Spleen (tissue), 11 donors: ENCODE results near the gene ADAMTSL3. TPM values are rescaled to one million over a fixed set of nuclear protein-coding genes. Genes with fewer than 3 reads are reported as not detected.

ENCODE experiments used
- DNase-seq: peaks from one replicate; pipeline ENCODE4 v3.0.0-alpha.2; 2020
- H3K27ac ChIP-seq, 8 donors: fragments of 200-600 bp; sonication (generic) in 7 of 8; 1 replicate in 4 of 8; 2 replicates in 4 of 8; pipeline versions ENCODE4 v1.5.0 to v1.8.0; 2016 to 2021; ENCODE audit warnings: inconsistent platforms in 4 of 8, mild to moderate bottlenecking in 4 of 8, moderate library complexity in 1 of 8
- H3K27me3 ChIP-seq, 7 donors: fragments of 200-600 bp; sonication (generic) in 6 of 7; replicated peaks in 1 of 7; 1 replicate in 4 of 7; 2 replicates in 3 of 7; pipeline versions ENCODE4 v1.5.0 to v1.8.0; 2016 to 2021; ENCODE audit warnings: inconsistent platforms in 3 of 7, mild to moderate bottlenecking in 1 of 7
- H3K36me3 ChIP-seq, 6 donors: fragments of 200-600 bp; sonication (generic) in 5 of 6; 1 replicate in 4 of 6; 2 replicates in 2 of 6; pipeline versions ENCODE4 v1.5.0 to v1.8.0; 2016 to 2021; ENCODE audit warnings: inconsistent platforms in 2 of 6
- H3K4me1 ChIP-seq, 6 donors: fragments of 200-600 bp; sonication (generic) in 5 of 6; 1 replicate in 3 of 6; 2 replicates in 3 of 6; pipeline versions ENCODE4 v1.5.0 to v1.8.0; 2016 to 2021; ENCODE audit warnings: inconsistent platforms in 3 of 6
- H3K4me3 ChIP-seq, 8 donors: fragments of 200-600 bp; sonication (generic) in 7 of 8; 1 replicate in 4 of 8; 2 replicates in 4 of 8; pipeline versions ENCODE4 v1.5.0 to v1.8.0; 2016 to 2021; ENCODE audit warnings: inconsistent platforms in 4 of 8, mild to moderate bottlenecking in 4 of 8, moderate library complexity in 2 of 8
- H3K9me3 ChIP-seq, 8 donors: fragments of 200-600 bp; sonication (generic) in 7 of 8; 1 replicate in 4 of 8; 2 replicates in 4 of 8; pipeline versions ENCODE4 v1.5.0 to v1.8.0; 2016 to 2021; ENCODE audit warnings: inconsistent platforms in 4 of 8
- POLR2A ChIP-seq, 3 donors: fragments of 450-650 bp; IDR thresholded peaks; one replicate each; pipeline ENCODE4 v1.5.1; 2017; ENCODE audit warnings: antibody characterized with exemption in 3 of 3, mild to moderate bottlenecking in 1 of 3
- POLR2AphosphoS5 ChIP-seq, 3 donors: sonication (generic); formaldehyde crosslinking; IDR thresholded peaks; one replicate each; pipeline ENCODE4 v1.5.1; 2017; ENCODE audit warnings: antibody characterized with exemption in 3 of 3
- WGBS, 5 donors: extraction: QIAGEN DNeasy Blood & Tissue Kit in 3 of 5; methylation state at CpG; one replicate each; pipeline versions ENCODE4 v1.1.5 to v1.1.7; 2013 to 2018; 5-methylcytosine and 5-hydroxymethylcytosine counted together
- intact Hi-C: fragments of 100-400 bp; cut with DNase I; formaldehyde crosslinking; loops from one replicate; pipeline ENCODE4 v1.15.0; 2023; ENCODE audit warnings: low total_unique reads
- polyA plus RNA-seq, 3 donors: library from polyadenylated mRNA; stranded (reverse); fragments of 200-250 nt; gene quantifications; one replicate each; pipeline ENCODE4 v1.2.1, GENCODE V29; 2013
- total RNA-seq, 7 donors: library from RNA; depleted of rRNA in 3 of 7; stranded (reverse); fragments of >200 nt in 3 of 7; fragmentation: NEBNext Ultra II Directional in 4 of 7; extraction: Animal tissue kit (Norgen Biotek cat#: 25700) in 4 of 7; gene quantifications; one replicate each; pipeline versions ENCODE4 v1.1.0 to v1.2.1, GENCODE V29; 2016 to 2021
- TF ChIP-seq, protein P1 (sequence below), 11 experiments: fragments of 200-600 bp in 7 of 11; fragments of 450-650 bp in 4 of 11; sonication (generic) in 4 of 11; IDR thresholded peaks in 8 of 11; conservative IDR thresholded peaks in 3 of 11; 1 replicate in 7 of 11; 2 replicates in 4 of 11; pipeline versions ENCODE4 v1.4.0 to v1.8.0; 2016 to 2021; ENCODE audit warnings: antibody characterized with exemption in 11 of 11, inconsistent platforms in 4 of 11, mild to moderate bottlenecking in 1 of 11
- donor health status: healthy with polysubstance abuse.
- donor health status: DM: no; HTN: no; CAD: no; lungs with moderate emphysema.
- donor health status: DM: no; HTN: no; CAD: no.
- donor health status: Bipolar disorder and iron deficiency.
- donor health status: healthy.
- donor health status: DM: no; HTN: no; CAD: no.
- donor health status: DM: yes; HTN: yes; CAD: no.

ADAMTSL3 gene
- total and polyA plus RNA-seq, 10 donors = 0.09 to 5.7 (median 2.9) TPM

DNA sequence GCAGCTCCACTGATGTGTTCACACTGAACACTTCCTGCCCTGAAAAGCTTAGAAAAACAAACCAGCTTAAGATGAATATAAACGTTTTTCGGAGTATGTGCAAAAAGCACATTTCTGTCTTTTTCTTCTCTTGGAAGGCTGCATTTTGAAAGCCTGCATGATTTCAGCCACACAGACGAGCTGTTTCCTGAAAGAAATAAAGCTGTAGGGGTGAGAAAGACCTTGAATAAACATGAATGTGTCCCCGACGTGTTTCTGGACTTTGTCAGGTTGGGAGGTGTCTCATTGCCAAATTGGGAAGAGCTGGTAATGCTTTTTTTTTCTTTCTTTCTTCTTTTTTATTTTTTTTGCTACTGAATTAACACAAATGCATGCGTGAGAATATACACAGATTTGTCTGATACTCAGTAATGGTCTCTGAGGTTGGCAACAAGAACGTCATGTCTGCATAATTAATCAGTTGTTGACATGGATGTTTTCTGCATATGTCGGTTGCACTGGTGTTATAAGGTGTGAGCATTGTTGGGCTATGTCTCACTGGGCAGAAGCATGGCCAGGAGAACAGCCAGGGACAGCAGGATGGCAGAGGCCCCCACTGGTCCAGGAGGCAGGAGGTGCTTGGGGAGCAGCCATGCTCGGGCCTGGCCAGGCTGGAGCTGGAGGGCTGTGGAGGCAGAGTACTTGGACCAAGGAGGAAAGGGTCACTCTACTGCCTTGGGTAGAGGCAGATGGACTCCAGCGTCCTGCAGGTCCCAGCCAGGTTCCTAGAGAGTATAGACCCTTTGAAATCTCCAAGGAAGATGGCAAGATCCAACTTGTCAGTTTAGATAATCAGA, 39.0 kb downstream of the ADAMTSL3 start:
- WGBS, 5 donors = 58 to 73% (median 65%) methylated on average over 10 of the region's 10 CpGs
- intact Hi-C loops = no loop called here
- Histone ChIP-seq H3K4me3 (no peak overlapping the region), H3K9me3 (no peaks in the 10 kb centered on the region), H3K27me3 (peaks cover 0 to 16% (median 0%) of the 10 kb centered on the region in 7 donors), H3K27ac (no peak overlapping the region), H3K4me1 (no peaks in the 10 kb centered on the region), H3K36me3 (no peaks in the 10 kb centered on the region)
- DNase-seq = no peak
- TF ChIP-seq POLR2A (IDR thresholded peaks at IDR 0.05) (no peak), POLR2AphosphoS5 (IDR thresholded peaks at IDR 0.05) (no peak)
- TF ChIP-seq, protein P1, sequence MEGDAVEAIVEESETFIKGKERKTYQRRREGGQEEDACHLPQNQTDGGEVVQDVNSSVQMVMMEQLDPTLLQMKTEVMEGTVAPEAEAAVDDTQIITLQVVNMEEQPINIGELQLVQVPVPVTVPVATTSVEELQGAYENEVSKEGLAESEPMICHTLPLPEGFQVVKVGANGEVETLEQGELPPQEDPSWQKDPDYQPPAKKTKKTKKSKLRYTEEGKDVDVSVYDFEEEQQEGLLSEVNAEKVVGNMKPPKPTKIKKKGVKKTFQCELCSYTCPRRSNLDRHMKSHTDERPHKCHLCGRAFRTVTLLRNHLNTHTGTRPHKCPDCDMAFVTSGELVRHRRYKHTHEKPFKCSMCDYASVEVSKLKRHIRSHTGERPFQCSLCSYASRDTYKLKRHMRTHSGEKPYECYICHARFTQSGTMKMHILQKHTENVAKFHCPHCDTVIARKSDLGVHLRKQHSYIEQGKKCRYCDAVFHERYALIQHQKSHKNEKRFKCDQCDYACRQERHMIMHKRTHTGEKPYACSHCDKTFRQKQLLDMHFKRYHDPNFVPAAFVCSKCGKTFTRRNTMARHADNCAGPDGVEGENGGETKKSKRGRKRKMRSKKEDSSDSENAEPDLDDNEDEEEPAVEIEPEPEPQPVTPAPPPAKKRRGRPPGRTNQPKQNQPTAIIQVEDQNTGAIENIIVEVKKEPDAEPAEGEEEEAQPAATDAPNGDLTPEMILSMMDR (IDR thresholded peaks at IDR 0.05 in 8 of 11, conservative IDR thresholded peaks at IDR 0.05 in 3 of 11) = no peak

DNA sequence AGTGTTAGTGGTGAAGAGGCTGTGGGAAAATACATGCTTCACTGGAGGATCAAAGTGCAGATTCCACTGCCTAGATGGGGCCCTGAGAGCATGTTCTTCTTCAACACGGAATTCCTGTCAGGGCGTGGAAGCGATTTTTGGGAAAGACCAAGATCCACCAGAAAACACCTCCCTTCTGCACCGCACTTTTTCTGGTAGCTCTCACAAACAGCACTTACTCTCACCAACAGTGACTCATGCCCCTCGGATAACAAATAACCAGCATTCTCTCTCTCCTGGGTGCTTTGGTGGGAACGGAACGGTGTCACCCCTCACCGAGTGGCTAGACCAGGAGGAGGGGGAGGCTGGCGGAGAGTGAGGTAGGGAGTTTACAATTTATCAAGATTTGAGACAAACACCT, 40.1 kb downstream of the ADAMTSL3 start:
- H3K4me1 ChIP-seq = no peaks in the 10 kb centered on the region
- no peak overlapping the region for H3K4me3 ChIP-seq
- DNase-seq = no peak
- TF ChIP-seq, protein P1 (IDR thresholded peaks at IDR 0.05 in 8 of 11, conservative IDR thresholded peaks at IDR 0.05 in 3 of 11) = no peak
- no peak for TF ChIP-seq POLR2AphosphoS5 (IDR thresholded peaks at IDR 0.05)
- TF ChIP-seq POLR2A (IDR thresholded peaks at IDR 0.05) = no peak
- H3K36me3 ChIP-seq = no peaks in the 10 kb centered on the region
- WGBS, 5 donors = 32 to 63% (median 39%) methylated on average over 9 of the region's 9 CpGs
- peaks cover 0 to 16% (median 0%) of the 10 kb centered on the region in 7 donors for H3K27me3 ChIP-seq
- H3K9me3 ChIP-seq = no peaks in the 10 kb centered on the region
- intact Hi-C loops = no loop called here
- H3K27ac ChIP-seq = no peak overlapping the region

DNA sequence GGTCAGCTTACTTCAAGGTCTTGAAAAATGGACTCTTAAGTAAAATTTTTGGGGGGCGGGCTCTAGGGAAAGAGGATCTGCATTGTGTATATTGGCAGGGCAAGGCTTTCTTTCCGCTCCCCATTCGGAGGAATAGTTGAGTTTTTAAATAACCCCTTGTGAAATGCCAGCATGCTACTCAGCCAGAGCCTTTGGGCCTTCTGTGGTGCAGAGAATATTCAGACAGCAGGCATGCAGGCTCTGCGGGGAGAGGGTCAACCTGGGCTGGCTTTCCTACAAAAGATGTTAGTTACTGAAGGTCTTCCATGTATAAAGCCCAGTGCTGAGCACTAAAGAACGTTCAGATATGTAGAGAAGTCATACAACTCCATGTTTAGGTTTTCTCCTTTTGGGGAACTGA, 40.6 kb downstream of the ADAMTSL3 start:
- Histone ChIP-seq H3K9me3 (no peaks in the 10 kb centered on the region), H3K4me3 (no peak overlapping the region), H3K4me1 (no peaks in the 10 kb centered on the region), H3K36me3 (no peaks in the 10 kb centered on the region), H3K27me3 (peaks cover 0 to 16% (median 0%) of the 10 kb centered on the region in 7 donors), H3K27ac (no peak overlapping the region)
- TF ChIP-seq, protein P1 (IDR thresholded peaks at IDR 0.05 in 8 of 11, conservative IDR thresholded peaks at IDR 0.05 in 3 of 11) = no peak
- TF ChIP-seq POLR2AphosphoS5 (IDR thresholded peaks at IDR 0.05) (no peak), POLR2A (IDR thresholded peaks at IDR 0.05) (no peak)
- WGBS, 5 donors = 77 to 88% (median 85%) methylated on average over 5 of the region's 5 CpGs
- no peak for DNase-seq
- intact Hi-C loops = no loop called here

DNA sequence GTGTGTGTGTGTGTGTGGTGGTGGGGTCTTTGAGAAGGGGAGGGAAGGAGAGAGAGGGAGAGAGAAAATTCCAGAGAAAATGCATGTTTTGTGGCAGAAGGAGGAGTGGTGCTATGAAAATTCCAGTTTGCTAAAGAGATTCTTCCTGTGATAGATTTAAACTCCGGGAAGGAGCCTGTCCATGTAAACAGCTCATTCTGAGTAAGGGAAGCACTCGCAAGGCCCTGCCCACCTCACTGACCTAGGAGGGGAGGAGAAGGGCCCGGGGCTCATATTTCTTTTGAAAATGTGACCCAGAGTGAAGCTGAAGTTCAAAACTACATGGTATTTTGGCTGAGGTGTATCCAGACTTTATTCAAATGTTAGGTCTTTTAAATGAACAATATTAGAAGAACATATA, 41.3 kb downstream of the ADAMTSL3 start:
- Histone ChIP-seq H3K4me3 (no peak overlapping the region), H3K4me1 (no peaks in the 10 kb centered on the region), H3K27ac (no peak overlapping the region), H3K27me3 (peaks cover 0 to 16% (median 0%) of the 10 kb centered on the region in 7 donors), H3K36me3 (no peaks in the 10 kb centered on the region), H3K9me3 (no peaks in the 10 kb centered on the region)
- no peak for TF ChIP-seq POLR2AphosphoS5 (IDR thresholded peaks at IDR 0.05)
- TF ChIP-seq, protein P1 (IDR thresholded peaks at IDR 0.05 in 8 of 11, conservative IDR thresholded peaks at IDR 0.05 in 3 of 11) = no peak
- no peak for DNase-seq
- WGBS, 5 donors = 46 to 79% (median 67%) methylated on average over 3 of the region's 3 CpGs
- intact Hi-C loops = no loop called here
